NCI-H2171 treated with DMSO at 0.1 percent for 48 hours (cell line): Measurements from ENCODE around the gene KCNIP4.

ENCODE experiments used
- DNase-seq: peaks from one replicate; lab custom pipeline; 2025; lab: John Stamatoyannopoulos, UW

KCNIP4 gene

DNA sequence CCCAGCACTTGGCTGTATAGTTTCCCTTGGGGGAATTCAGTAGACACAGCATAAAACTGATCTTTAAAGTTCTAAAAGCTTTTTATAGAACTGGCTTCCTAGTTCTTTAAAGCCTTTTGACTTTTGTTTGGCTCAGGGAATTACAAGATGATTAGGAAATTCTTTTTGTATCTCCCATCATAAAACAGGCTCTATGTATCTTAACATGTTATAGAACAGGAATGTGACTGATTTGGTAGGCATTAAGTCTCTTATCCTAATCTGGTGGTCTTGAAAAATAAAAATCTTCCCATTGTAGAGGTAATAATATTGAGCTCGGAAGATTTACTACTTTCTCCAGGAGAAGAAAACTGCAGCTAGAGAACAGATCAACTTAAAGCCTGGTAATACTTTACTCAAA lies 262.7 kb downstream of the KCNIP4 start:
- no peak for DNase-seq

DNA sequence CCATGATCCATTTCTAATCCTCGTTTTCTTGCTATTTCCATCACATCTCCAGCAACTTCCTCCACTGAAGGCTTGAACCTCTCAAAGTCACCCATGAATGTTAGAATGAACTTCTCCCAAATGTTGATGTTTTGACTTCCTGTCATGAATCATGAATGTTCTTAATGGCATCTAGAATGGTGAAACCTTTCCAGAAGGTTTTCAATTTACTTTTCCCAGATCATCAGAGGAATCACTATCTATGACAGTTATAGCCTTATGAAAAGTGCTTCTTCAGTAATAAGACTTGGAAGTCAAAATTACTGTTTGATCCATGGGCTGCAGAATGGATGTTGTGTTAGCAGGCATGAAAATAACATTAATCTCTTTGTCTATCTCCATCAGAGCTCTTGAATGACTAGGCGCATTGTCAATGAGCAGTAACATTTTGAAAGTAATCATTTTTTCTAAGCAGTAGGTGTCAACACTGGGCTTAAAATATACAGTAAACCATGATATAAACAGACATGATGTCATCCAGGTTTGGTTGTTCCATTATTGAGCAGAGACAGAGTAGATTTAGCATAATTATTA lies 268.2 kb downstream of the KCNIP4 start:
- DNase-seq = no peak

DNA sequence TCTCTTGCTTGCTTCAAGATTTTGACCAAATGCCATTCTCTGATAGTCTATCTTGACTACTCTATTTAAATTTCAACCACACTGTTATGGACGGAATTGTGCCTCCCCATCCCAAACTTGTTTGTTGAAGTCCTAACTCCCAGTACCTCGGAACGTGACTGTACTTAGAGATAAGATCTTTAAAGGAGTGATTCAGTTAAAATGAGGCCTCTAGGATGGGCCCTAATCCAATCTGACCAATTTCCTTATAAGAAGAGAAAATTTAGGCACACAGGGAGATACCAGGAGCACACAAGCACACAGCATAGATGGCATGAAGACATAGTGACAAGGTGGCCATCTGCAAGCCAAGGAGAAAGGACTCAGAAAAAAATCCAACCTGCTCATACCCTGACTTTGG lies 269.9 kb downstream of the KCNIP4 start:
- DNase-seq = no peak

DNA sequence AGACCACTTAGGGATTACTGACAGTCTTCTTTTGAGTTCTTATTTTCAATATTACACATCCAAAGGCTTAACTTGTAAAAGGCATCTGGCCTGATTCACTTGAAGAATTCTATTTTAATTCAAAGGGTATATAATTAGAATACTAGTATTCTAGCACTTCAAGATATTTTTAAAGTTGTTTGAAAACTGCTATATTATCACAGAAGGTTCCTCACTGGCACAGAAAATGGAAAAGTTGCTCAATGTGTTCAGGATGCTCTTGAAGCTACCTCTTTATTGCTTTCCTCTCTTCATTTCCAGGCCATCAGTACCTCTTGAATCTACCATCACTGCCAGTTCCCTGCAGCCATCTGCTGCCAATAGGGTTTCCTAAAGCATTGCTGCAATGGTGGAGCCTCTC lies 271.4 kb downstream of the KCNIP4 start:
- no peak for DNase-seq

DNA sequence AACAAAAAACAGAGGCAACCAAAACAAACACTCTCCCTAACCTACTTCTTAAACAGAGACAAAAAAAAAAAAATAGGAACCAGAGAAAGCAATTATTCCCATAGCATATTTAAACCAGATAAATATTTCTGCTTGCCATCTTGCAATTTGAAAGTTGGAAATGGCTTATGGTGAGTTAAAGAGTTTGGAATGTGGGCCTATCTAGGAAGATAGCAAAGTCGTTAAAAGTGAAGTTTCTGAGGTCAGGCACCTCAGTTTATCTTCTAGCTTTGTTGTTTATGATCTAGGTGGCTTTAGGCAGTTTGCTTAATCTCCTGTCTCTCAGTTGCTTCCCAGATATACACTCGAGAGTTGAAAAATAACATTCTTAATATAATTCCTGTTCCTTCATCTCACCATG lies 284.2 kb downstream of the KCNIP4 start:
- no peak for DNase-seq

DNA sequence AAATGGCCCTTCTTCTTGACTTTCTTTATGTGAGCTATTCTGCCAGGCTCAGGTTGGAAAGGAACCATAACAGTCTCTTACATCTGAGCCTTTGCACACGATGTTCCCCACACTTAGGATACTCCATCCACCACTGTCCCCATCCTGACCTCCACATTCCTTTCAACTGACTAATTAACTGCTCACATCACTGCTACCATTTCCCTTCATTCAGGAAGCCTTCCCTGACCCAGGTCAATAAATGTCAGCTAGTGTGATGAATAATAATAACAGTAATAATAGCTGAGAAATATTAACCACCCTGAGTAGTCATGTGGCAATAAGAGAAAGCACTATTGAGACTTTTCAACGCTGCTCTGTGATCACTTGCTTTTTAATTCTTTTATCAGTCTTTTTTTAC lies 291.7 kb downstream of the KCNIP4 start:
- no peak for DNase-seq

DNA sequence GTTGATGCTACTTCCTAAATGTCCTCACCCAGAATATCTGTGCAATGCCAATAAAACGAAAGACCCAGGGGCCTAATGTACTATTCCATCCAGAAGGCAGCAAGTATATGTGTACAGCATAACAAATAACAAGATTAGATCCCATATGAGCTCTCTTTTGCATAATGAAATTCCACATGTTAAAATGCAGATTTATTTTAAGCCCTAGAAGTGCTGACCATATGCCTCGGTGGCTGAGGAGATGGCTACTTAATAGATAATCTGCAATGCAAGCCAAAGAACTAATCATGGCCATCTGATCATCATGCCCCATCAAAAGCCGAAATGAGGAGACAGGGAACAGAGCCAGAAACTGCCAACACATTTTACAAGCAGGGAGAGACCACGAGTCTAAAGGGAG lies 293.5 kb downstream of the KCNIP4 start:
- DNase-seq = no peak

DNA sequence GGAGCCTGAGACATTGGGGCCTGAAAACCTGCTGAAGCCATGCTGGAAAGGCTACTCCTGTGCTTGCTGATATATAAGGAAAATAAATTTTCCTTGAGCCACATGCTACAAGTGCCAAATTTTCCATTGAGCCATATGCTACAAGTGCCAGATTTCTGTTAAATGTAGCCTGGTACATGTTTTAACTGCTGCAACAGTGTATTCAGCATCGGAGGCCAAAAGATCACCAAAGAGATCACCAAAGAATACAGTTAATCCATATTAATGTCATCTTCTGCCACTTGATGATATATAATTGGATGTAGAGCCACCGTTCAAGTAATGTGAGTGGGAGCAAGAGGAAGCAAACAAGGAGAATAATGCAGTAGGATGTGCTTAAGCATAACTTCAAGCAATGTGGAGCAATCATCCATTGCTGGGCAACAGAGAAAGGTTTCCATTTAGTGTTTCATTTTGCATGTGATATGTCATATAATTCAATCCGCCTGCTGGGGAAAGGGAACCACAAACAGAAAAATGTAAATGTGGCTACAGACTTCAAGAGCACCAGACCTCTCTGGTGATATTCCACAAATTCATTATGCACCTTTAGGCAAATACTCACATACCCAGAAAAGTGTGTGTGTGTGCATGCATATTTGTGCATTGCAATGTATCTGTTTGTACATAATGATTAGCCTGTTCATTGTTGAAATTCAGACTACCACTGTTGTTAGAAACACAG lies 295.9 kb downstream of the KCNIP4 start:
- no peak for DNase-seq

DNA sequence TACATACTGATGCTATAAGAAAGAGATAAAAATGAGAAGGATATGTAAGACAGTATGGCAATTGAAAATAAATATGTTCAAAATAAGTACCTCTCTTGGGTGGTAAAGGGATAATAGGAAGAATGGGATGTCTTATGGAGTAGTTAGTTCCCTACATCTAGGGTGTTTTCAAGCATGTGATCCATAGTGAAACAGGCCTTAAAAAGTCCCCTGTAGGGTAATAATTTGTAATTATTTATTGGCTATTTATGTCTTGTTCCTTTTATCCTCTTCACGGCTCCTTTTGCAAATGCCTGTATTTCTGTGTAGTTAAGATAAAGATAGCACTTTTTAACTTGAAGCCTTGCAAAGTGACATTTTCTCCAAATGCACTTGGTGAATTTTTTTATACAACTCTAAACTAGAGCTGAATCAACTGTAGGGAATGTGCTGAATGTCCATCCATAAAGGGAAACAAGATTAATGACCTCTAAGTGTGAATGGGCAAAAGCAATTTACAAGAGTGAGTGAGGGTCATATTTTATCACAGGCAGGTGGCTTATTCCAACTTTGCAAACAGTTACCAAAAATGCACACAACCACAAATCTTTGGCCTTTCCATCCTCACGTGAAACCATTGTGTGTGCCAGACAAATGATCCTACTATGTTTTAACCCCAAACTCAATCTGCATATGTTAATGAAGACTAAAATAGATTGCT lies 299.0 kb downstream of the KCNIP4 start:
- no peak for DNase-seq

DNA sequence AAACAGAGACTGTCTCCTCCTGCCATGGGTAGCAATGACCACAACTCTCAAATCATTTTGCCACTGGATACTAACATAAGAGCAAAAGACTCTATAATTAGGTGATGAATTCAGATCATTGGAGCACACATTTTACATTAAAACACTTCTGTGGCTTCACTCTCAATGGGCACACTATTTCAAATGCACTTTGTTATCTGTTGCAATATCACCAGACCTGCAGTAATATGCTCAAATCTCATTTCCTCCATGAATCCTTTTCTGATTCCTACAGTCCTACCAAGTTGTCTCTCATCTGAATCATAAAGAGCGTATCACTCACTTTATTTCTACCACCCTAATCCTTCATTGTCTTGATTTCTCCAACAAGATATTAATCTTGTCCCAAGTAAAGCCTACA lies 302.8 kb downstream of the KCNIP4 start:
- no peak for DNase-seq

DNA sequence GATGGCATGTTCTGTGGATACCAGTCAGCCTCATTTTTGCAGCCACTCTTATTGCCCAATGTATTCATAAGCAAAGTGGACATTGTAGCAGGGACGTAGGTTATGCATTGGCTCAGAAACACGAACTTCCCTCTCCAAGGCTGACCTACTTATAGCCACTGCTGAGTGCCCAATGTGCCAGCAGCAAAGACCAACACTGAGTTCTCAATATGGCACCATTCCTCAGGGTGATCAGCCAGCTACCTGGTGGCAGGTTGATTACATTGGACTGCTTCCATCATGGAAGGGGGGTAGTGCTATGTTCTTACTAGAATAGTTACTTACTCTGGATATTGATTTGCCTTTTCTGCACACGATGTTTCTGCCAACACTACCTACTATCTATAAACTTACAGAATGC lies 306.9 kb downstream of the KCNIP4 start:
- no peak for DNase-seq

DNA sequence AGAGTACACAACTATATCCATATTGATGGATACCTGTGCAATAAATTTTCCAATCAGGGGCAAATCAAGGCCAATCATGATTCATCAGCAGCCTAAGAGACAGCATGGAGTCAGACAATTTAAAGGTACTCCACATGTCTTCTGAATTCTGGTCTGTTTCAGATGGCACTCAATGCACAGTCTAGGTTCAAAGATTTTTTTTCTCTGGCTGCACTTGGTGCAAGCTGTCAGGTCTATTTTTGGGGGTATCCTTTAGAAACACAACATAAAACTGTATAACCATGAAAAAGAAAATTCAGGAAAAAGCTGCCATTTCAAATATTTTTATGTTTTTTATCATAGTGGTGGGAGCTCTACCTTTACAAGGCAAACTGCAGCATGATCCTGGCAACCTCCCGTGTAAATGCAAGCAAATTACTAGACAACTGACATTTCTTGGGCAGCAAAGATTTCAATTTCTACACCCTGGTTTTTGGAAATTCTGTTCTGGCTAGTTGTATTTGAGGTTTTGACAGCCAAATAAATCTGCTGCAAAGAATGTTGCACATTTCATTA lies 310.3 kb downstream of the KCNIP4 start:
- no peak for DNase-seq

DNA sequence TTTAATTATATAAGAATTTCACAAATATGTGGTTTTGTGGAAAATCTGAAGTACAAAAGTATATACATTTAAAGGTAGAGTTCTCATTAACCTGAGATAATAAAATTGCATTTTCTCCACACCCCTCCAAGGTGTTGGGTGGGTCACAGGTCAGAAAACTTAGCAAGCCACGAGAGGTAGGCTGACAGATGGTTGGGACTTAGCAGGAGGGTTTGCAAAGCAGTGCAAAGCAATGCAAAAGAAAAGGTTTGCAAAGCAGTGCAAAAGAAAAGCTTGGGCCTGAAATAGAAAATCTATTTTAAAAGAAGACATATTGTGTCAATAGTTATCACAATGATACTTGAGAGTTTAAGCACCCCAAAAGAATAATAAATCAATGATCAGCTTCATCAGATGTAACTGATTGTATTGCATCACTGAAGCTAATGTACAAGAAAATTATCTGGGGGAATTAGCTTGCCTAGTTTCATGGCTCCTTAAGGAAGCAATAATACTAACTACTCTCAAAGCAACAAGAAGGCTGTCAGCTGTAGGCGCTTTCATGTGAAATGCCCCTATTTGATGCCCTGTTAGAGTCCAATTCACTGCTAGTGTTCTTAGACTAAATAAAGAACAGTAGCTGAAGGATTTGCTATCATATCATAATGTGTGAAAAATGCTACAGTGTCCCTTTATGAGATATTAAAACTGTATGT lies 319.5 kb downstream of the KCNIP4 start:
- DNase-seq = no peak

DNA sequence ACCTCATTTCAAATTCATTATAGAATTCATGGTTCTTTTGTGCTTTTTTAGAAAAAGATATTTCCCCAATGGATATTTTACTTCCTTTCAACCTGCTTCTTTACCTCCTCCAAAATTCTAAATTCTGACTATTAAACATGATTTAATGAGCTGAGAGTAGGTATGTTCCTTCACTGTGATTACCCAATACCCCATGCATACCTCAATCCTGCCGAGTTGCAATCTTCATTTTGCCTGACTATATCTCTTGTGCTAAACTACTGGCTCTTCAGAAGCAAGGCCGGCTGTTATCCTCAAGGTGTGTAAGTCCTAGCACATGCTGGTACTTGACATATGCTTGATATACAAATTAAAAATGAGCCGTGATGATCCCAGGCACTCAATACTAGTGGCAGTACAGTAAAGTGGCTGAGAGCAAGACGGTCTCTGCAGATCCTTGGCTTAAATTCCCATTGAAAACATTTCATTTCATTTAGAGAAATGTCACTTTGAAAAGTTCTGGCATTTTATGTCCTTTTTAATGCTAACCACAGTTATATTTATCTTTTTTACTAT lies 320.4 kb downstream of the KCNIP4 start:
- no peak for DNase-seq

DNA sequence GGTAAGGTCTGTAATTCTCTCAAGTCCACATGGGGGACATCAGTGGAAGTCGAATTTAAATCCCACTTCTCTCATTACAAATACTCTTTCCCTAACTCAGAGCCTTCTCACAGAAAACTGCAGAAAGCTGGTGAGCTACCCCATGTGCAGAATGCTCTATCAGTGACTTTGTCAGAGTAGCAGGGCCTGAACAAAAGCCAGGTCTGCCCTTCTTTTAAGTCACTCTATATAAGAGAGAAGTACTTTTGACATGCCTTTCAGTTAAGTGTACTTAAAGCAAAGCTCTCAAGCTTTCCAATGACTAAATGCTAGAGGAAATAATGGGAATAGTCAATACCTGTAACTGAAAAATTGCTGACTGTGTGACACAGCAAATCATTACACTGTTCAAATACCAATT lies 323.1 kb downstream of the KCNIP4 start:
- DNase-seq = no peak

DNA sequence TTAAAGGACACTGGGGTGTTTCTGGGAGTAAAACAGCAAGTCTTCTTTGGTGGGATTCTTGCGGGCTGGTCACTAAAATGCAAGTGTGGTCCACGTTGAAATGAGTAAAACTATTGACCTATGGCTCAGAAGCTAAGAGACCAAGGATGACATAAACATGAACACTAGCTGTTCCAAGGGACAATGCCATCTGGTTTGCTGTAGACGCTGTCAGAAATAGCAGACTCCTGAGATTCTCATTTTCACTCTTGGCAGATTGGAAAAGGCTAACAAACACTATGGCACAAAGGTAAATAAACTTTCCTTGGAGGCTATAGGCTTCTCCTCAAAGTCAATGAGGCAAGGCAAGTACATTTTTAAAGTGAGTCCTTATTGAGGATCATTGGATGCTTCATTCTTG lies 343.6 kb downstream of the KCNIP4 start:
- DNase-seq = no peak

DNA sequence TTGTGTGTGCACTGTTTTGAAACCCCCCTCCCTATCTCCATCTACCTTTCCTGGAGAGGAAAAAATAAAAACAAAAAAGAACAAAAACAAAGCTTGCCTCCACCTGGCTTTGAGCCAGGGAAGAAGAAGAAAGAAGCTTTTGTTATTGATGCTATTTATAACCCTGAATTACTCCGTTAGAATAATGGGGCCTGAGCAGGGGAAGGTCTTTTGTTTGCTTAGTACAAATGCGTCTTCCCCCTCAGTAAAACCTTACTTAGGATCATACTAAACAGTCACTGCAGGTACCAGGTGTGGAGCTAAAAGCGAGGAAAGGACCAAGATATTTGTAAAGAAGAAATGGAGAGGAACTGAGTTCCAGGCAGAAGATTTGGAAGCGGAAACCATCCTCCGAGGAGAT lies 352.1 kb downstream of the KCNIP4 start:
- no peak for DNase-seq

DNA sequence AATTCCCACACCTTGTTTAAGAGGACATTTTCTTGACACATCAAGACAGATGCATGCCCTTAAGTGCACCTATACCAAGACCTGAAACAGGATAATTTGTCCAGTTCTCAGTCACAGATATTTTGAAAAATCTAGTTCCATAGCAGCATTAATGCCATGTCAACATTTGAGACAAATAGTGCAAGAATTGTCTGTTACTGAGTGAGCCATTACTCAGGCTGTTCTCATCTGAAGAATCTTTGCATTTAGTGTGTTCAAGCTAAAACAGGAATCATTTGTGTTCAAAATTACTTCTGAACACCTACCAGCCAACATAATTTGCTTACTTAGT lies 354.9 kb downstream of the KCNIP4 start:
- no peak for DNase-seq

DNA sequence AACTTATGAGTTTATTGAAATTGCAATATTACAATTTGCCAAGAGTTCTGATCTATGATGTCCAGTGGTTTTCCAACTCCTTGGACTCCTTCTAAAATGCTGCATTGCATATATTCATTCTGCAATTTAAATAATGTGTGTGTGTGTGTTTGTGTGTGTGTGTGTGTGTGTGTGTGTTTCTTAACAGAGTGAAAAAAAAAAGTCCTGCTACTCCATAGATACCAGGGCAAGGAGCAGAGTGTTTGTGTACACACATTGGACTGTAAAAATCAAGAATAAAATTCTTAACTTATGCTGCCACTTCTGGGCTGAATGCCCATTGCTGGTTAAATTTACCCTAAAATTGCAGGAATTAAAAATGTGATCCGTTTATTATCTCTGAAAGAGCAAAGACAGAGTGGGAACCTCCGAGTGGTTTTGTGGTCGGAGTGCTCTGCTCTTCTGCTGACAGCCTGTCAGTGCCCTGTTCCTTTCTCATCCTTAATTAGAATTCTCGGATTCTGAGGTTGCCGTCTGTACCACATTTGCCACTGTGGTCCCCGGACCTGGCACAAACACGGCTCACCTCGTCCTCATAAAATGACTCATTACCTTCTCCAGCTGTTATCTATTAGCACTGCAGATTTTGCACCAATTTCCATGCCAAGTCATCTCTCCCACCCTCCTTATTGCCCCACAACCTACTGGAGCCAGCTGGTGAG lies 355.5 kb downstream of the KCNIP4 start:
- DNase-seq = no peak

DNA sequence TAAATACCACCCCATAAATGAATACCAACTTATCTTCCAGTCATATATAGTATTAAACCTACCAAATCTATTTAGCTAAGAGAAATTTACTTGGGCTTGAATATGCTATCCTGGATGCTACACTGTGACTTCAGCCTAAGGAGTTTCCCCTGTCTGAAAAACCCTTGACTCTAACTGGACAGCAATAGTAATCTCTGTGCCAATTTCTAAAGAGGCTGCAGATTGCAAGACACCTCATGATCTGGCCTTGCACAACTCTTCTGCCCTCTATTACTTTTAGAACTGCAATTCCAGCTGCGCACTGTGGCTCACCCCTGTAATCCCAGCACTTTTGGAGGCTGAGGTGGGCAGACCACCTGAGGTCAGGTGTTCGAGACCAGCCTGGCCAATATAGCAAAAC lies 371.5 kb downstream of the KCNIP4 start:
- no peak for DNase-seq

DNA sequence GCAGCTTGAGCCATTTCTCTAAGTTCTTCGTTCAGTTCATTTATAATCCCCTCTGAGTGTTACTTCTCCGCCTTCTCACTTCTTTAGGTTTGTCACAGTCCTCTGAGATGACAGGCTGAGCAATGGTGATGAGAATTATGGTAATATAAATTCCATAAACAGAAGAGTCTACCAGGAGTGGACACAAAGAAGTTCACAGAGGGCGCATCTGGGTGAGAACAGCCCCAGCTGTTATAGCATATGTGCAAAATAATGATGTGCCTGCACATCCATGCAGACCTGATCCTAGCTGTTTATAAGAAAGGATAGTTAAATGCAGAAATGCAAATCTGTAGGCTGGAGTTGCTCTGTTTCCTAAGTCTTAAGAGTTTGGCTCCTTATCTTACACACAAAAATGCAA lies 377.5 kb downstream of the KCNIP4 start:
- DNase-seq = no peak

DNA sequence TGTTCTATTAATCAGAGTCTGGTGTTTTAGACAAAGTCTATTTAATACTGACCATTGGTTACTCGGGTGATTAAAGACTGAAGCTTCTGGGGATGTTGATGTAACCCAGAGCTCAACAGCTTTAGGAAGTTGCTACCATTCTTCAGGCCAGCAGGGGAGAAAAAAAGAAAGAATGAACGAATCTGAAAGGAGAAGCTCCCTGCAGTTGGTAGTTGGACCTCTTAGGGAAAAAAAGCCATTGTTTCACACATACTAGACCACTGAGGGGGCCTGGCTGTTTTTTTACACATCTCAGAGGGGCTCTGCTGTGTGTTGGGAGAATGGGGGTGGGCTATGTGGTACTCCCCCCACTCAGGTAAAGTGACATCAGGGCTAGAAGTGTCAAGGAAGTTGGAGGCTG lies 378.9 kb downstream of the KCNIP4 start:
- DNase-seq = no peak
